Measurements from ENCODE around the gene L1CAM.

DNA sequence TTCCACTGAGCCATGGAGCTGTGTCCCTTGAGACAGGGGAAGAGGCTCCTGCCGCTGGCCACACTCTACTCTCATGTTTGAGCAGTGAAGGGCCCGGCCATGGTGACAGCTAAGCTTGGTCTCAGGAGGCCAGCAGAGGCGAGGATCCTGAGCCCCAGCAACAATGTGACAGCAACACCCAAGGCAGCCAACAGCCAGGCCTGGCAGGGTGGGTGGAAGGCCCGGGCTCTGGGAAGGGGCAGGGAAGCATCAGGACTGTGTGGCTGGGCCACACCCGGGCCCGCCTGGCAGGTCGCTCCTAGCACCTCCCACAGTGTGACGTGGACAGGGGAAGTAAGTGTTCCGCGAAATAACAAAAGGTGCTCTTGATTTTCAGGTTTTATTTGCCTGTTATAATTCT, 24.8 kb downstream of the L1CAM start:
- no peak for TF ChIP-seq CTCF (IDR thresholded peaks at IDR 0.05)
- TF ChIP-seq EP300 (IDR thresholded peaks at IDR 0.05; ENCODE audit: low read depth) = no peak
